Type B pancreatic cell (in vitro differentiated cells): ENCODE results near the gene LRBA. TPM values are rescaled to one million over a fixed set of nuclear protein-coding genes. Genes with fewer than 3 reads are reported as not detected.
A peak's percentile ranks its signal among the peaks of the same experiment; 100 is the strongest.

Experiments
- DNase-seq: peaks from one replicate; pipeline ENCODE4 v3.0.0; 2021; ENCODE audit warnings: mixed read lengths; ENCODE audit not compliant: unreplicated experiment; ENCODE audit errors: extremely low spot score
- H3K27ac Mint-ChIP-seq: 2 replicates; pipeline ENCODE4 v1.8.0; 2021; ENCODE audit warnings: mild to moderate bottlenecking, mixed read lengths
- H3K27me3 Mint-ChIP-seq: 2 replicates; pipeline ENCODE4 v1.8.0; 2021; ENCODE audit warnings: mixed read lengths
- H3K36me3 Mint-ChIP-seq: 2 replicates; pipeline ENCODE4 v1.8.0; 2021; ENCODE audit warnings: mixed read lengths
- H3K4me1 Mint-ChIP-seq: one replicate; pipeline ENCODE4 v1.8.0; 2021; ENCODE audit warnings: mixed read lengths; ENCODE audit not compliant: unreplicated experiment
- H3K4me3 Mint-ChIP-seq: 2 replicates; pipeline ENCODE4 v1.8.0; 2021; ENCODE audit warnings: mild to moderate bottlenecking, mixed read lengths
- H3K9me3 Mint-ChIP-seq: 2 replicates; pipeline ENCODE4 v1.8.0; 2021; ENCODE audit warnings: mixed read lengths
- CTCF ChIP-seq: fragments of 200-600 bp; sonication (generic); conservative IDR thresholded peaks from 2 replicates; pipeline ENCODE4 v1.5.0; 2021; ENCODE audit warnings: antibody characterized with exemption, mild to moderate bottlenecking
- total RNA-seq: library from RNA; stranded (reverse); gene quantifications from 2 replicates; pipeline ENCODE4 v1.2.1, GENCODE V29; 2021; ENCODE audit warnings: low replicate concordance

Gene LRBA
- total RNA-seq, 1 donor from 2014 or later = 64.5 TPM

DNA sequence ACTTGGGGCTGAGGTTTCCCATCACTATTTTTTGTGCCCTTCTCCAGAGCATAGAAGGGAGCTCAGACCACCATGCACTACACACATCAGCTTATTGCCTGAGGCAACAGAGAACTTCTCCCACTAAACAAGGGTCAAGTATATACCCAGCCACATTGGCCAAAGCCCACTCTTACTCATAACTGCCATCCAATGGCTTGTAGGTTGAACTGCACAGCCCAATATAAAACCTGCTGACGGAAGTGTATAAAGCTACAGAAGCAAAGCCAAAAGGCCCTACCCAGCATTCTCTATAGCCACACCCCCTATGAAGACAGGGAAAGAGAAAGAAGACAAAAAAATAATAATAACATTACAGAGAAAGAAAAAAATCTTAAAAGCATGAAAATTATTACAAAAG lies 139.7 kb downstream of the LRBA start:
- Mint-ChIP-seq H3K36me3 (peaks cover 40% of the 10 kb centered on the region), H3K27me3 (no peaks in the 10 kb centered on the region), H3K4me1 (no peaks in the 10 kb centered on the region), H3K4me3 (no peak overlapping the region), H3K9me3 (no peaks in the 10 kb centered on the region), H3K27ac (no peak overlapping the region)
- DNase-seq = no peak
- no peak for TF ChIP-seq CTCF

GRCh38 chr4:150874338-150875226 lies 140.5 kb downstream of the LRBA start:
- no peak for DNase-seq
- Mint-ChIP-seq H3K36me3 (peaks cover 33% of the 10 kb centered on the region), H3K27ac (no peak overlapping the region), H3K4me1 (no peaks in the 10 kb centered on the region), H3K27me3 (no peaks in the 10 kb centered on the region), H3K9me3 (no peaks in the 10 kb centered on the region), H3K4me3 (no peak overlapping the region)
- no peak for TF ChIP-seq CTCF

- DNase-seq = no peak
Observed at GRCh38 chr4:150867148-150867547, 147.9 kb downstream of the LRBA start.

GRCh38 chr4:150863456-150863855 lies 151.6 kb downstream of the LRBA start:
- Mint-ChIP-seq H3K27ac (no peak overlapping the region), H3K36me3 (no peaks in the 10 kb centered on the region), H3K4me3 (no peak overlapping the region), H3K9me3 (no peaks in the 10 kb centered on the region), H3K4me1 (no peaks in the 10 kb centered on the region), H3K27me3 (no peaks in the 10 kb centered on the region)
- TF ChIP-seq CTCF = no peak
- no peak for DNase-seq

More at GRCh38 chr4:150867148-150867547, 147.9 kb downstream of the LRBA start:
- no peaks in the 10 kb centered on the region for H3K27me3 Mint-ChIP-seq
- no peaks in the 10 kb centered on the region for H3K9me3 Mint-ChIP-seq
- H3K27ac Mint-ChIP-seq = no peak overlapping the region
- H3K36me3 Mint-ChIP-seq = no peaks in the 10 kb centered on the region
- H3K4me3 Mint-ChIP-seq = no peak overlapping the region
- peak; percentile 86 for TF ChIP-seq CTCF
- H3K4me1 Mint-ChIP-seq = no peaks in the 10 kb centered on the region

DNA sequence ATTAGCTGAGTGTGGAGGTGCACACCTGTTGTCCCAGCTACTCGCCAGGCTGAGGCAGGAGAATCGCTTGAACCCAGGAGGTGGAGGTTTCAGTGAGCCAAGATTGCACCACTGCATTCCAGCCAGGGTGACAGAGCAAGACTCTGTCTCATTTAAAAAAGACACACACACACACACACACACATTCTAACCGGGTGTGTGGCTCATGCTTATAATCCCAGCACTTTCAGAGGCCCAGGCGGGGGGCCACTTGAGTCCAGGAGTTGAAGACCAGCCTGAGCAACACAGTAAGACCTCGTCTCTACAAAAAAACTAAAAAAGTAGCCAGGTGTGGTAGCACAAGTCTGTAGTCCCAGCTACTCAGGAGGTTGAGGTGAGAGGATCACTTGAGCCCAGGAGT lies 152.3 kb downstream of the LRBA start:
- Mint-ChIP-seq H3K4me1 (no peaks in the 10 kb centered on the region), H3K9me3 (no peaks in the 10 kb centered on the region), H3K4me3 (no peak overlapping the region), H3K27ac (no peak overlapping the region), H3K36me3 (no peaks in the 10 kb centered on the region), H3K27me3 (no peaks in the 10 kb centered on the region)
- TF ChIP-seq CTCF = no peak
- no peak for DNase-seq
